ENCODE data around the gene RPL7A. TPM values are rescaled to one million over a fixed set of nuclear protein-coding genes. Genes with fewer than 3 reads are reported as not detected.

RPL7A gene
- total RNA-seq, 2 donors from 2014 or later, result 889 to 895 TPM

GRCh38 chr9:133351526-133351907 is 3.5 kb downstream of the RPL7A start:
- Histone ChIP-seq H3K36me3 (peaks cover 36% of the 10 kb centered on the region), H3K27ac (no peak overlapping the region), H3K27me3 (replicated peaks; ENCODE audit: insufficient read depth) (no peaks in the 10 kb centered on the region), H3K4me1 (ENCODE audit: control insufficient read depth in 1 of 2, low read depth in 2 of 2) (peaks cover 19 to 40% of the 10 kb centered on the region in 2 donors), H3K9me3 (no peaks in the 10 kb centered on the region), H3K4me3 (no peak overlapping the region)
- DNase-seq (ENCODE audit: low spot score) (no peak), ATAC-seq (ENCODE audit: insufficient number of reproducible peaks, low FRiP score, low read depth) (no peak)
- no peak for TF ChIP-seq CTCF (IDR thresholded peaks at IDR 0.05)

- TF ChIP-seq CTCF (IDR thresholded peaks at IDR 0.05), result peak; percentile 15
- peaks cover 19 to 38% of the 10 kb centered on the region in 2 donors for H3K4me1 ChIP-seq (ENCODE audit: control insufficient read depth in 1 of 2, low read depth in 2 of 2)
- no peak overlapping the region for H3K27ac ChIP-seq
- no peaks in the 10 kb centered on the region for H3K27me3 ChIP-seq (replicated peaks; ENCODE audit: insufficient read depth)
- no peak overlapping the region for H3K4me3 ChIP-seq
- no peak for ATAC-seq (ENCODE audit: insufficient number of reproducible peaks, low FRiP score, low read depth)
- peaks cover 36% of the 10 kb centered on the region for H3K36me3 ChIP-seq
- no peaks in the 10 kb centered on the region for H3K9me3 ChIP-seq
- DNase-seq (ENCODE audit: low spot score), result no peak
These were observed 4.1 kb downstream of the RPL7A start for GRCh38 chr9:133351908-133352634.

GRCh38 chr9:133352635-133353340 is 4.8 kb downstream of the RPL7A start:
- no peaks in the 10 kb centered on the region for H3K27me3 ChIP-seq (replicated peaks; ENCODE audit: insufficient read depth)
- H3K4me3 ChIP-seq, result no peak overlapping the region
- TF ChIP-seq CTCF (IDR thresholded peaks at IDR 0.05), result no peak
- H3K27ac ChIP-seq, result no peak overlapping the region
- ATAC-seq (ENCODE audit: insufficient number of reproducible peaks, low FRiP score, low read depth) (no peak), DNase-seq (ENCODE audit: low spot score) (no peak)
- H3K36me3 ChIP-seq, result peaks cover 36% of the 10 kb centered on the region
- no peaks in the 10 kb centered on the region for H3K9me3 ChIP-seq
- peaks cover 21 to 43% of the 10 kb centered on the region in 2 donors for H3K4me1 ChIP-seq (ENCODE audit: control insufficient read depth in 1 of 2, low read depth in 2 of 2)

- no peaks in the 10 kb centered on the region for H3K9me3 ChIP-seq
- DNase-seq (ENCODE audit: low spot score) (no peak), ATAC-seq (ENCODE audit: insufficient number of reproducible peaks, low FRiP score, low read depth) (no peak)
- no peak overlapping the region for H3K4me3 ChIP-seq
- H3K27ac ChIP-seq, result no peak overlapping the region
- H3K27me3 ChIP-seq (replicated peaks; ENCODE audit: insufficient read depth), result no peaks in the 10 kb centered on the region
- H3K36me3 ChIP-seq, result peaks cover 36% of the 10 kb centered on the region
- TF ChIP-seq CTCF (IDR thresholded peaks at IDR 0.05), result no peak
- peaks cover 21 to 43% of the 10 kb centered on the region in 2 donors for H3K4me1 ChIP-seq (ENCODE audit: control insufficient read depth in 1 of 2, low read depth in 2 of 2)
These were observed 5.5 kb downstream of the RPL7A start for GRCh38 chr9:133353548-133353947.

GRCh38 chr9:133354766-133355165 is 6.7 kb downstream of the RPL7A start:
- no peak for TF ChIP-seq CTCF (IDR thresholded peaks at IDR 0.05)
- peaks cover 28% of the 10 kb centered on the region for H3K36me3 ChIP-seq
- H3K9me3 ChIP-seq, result no peaks in the 10 kb centered on the region
- no peak overlapping the region for H3K4me3 ChIP-seq
- H3K27me3 ChIP-seq (replicated peaks; ENCODE audit: insufficient read depth), result no peaks in the 10 kb centered on the region
- no peak overlapping the region for H3K27ac ChIP-seq
- DNase-seq (ENCODE audit: low spot score) (no peak), ATAC-seq (ENCODE audit: insufficient number of reproducible peaks, low FRiP score, low read depth) (no peak)
- peaks cover 15 to 31% of the 10 kb centered on the region in 2 donors for H3K4me1 ChIP-seq (ENCODE audit: control insufficient read depth in 1 of 2, low read depth in 2 of 2)

All from thoracic aorta (tissue), 2 donors.